Measurements from ENCODE around the gene ELOVL3. TPM values are rescaled to one million over a fixed set of nuclear protein-coding genes. Genes with fewer than 3 reads are reported as not detected.

Gene ELOVL3
- total and polyA plus RNA-seq, 2 of the 4 experiments (the other 2 are of a cell fraction) = 0.09 to 0.36 TPM

GRCh38 chr10:102243309-102243708 lies 17.2 kb downstream of the ELOVL3 start:
- Histone ChIP-seq H2BK15ac (ENCODE audit: low read depth, low read length) (peak overlapping the region; percentile 83; the same call in 2 of the 3 replicates), H3K36me3 (ENCODE audit: control insufficient read depth, insufficient read depth, low read length) (no peaks in the 10 kb centered on the region), H3K4me2 (ENCODE audit: low read depth, low read length) (0 out of 2 replicates have a peak overlapping the region, but pooled peaks have one; percentile 3), H4K5ac (ENCODE audit: low read depth, low read length) (peak overlapping the region; percentile 58; the same call in 1 of the 2 replicates), H4K8ac (ENCODE audit: low read depth in 2 of 2, low read length in 2 of 2) (peak overlapping the region in 1 of 2 experiments; percentile 28; a peak in 1 of 4 replicates), H3K79me1 (ENCODE audit: low read depth in 1 of 2, low read length in 2 of 2) (peaks cover 0 to 49% of the 10 kb centered on the region in 2 experiments; a peak in 2 of 4 replicates), H3K9me1 (ENCODE audit: insufficient read depth, low read length) (peaks cover 28% of the 10 kb centered on the region), H2BK20ac (ENCODE audit: low read depth, low read length) (peak overlapping the region; percentile 22; the same call in 1 of the 2 replicates), H2BK120ac (ENCODE audit: low read depth, low read length) (peak overlapping the region; percentile 69), H4K20me1 (ENCODE audit: insufficient read depth, low read length) (peaks cover 29% of the 10 kb centered on the region), H3K27ac (ENCODE audit: insufficient read depth, low read length) (no peak overlapping the region), H3K4ac (ENCODE audit: low read depth, low read length) (peak overlapping the region; percentile 80), H3K23ac (ENCODE audit: low read depth, low read length) (no peak overlapping the region), H3K9me3 (ENCODE audit: control insufficient read depth, insufficient read depth, low read length) (no peaks in the 10 kb centered on the region), H2BK5ac (ENCODE audit: low read depth, low read length, poor library complexity, severe bottlenecking) (peak overlapping the region; percentile 55), H2AK5ac (ENCODE audit: low read depth, low read length) (peak overlapping the region; percentile 57; the same call in 1 of the 2 replicates), H3K4me1 (ENCODE audit: control insufficient read depth, insufficient read depth, low read length) (peaks cover 15% of the 10 kb centered on the region), H3K9ac (ENCODE audit: low read depth, low read length) (no peak overlapping the region), H3K56ac (ENCODE audit: extremely low read depth, insufficient read depth, low read length) (no peak overlapping the region), H2AFZ (replicated peaks; ENCODE audit: low read length, poor library complexity) (no peak overlapping the region), H4K91ac (ENCODE audit: insufficient read depth, low read depth, low read length) (peak overlapping the region; percentile 71), H3K27me3 (ENCODE audit: control insufficient read depth, insufficient read depth, low read length) (peaks cover 21% of the 10 kb centered on the region), H3K4me3 (ENCODE audit: insufficient read depth, low read depth, low read length) (no peak overlapping the region), H3K18ac (ENCODE audit: low read depth, low read length) (peak overlapping the region; percentile 69; the same call in 1 of the 2 replicates), H3K14ac (replicated peaks; ENCODE audit: low read depth, low read length) (no peak overlapping the region; the same call in 1 of the 2 replicates), H2AK9ac (replicated peaks; ENCODE audit: low read depth, low read length, poor library complexity) (no peak overlapping the region)
- ChIA-PET POLR2A (ENCODE audit: unreplicated experiment) (interaction anchor here (0.7 kb wide), 1 partner anchor 11 kb away, joined by 3 read pairs; no protein-coding TSS in a partner anchor), CTCF (no interaction called here)
- BruUV-seq (replicated peaks) = no TSS peak
- intact Hi-C loops (cut with micrococcal nuclease) (no loop called here), in situ Hi-C loops (cut with MboI; ENCODE audit: low sequenced_read_pairs) (no loop called here), dilution Hi-C loops (cut with HindIII; ENCODE audit: low sequenced_read_pairs, unreplicated experiment) (no loop called here)
- peak; percentile 83 for DNase-seq
- no peak for ATAC-seq (ENCODE audit: low read depth)
- WGBS, 2 experiments (ENCODE audit: extremely low coverage in 2 of 2, insufficient read length in 1 of 2) = no CpG with 5 or more reads among the region's 2 CpGs
- no peak for TF ChIP-seq NFE2L2 (IDR thresholded peaks at IDR 0.05; ENCODE audit: low read depth, low read length)
- TF ChIP-seq CHD1 (IDR thresholded peaks at IDR 0.05; ENCODE audit: low read depth, low read length) = no peak
- no peak for TF ChIP-seq RFX5 (IDR thresholded peaks at IDR 0.05; ENCODE audit: low read depth, low read length)
- no peak for TF ChIP-seq USF2 (IDR thresholded peaks at IDR 0.05; ENCODE audit: low read depth, low read length)
- no peak for TF ChIP-seq MAFK (IDR thresholded peaks at IDR 0.05; ENCODE audit: low read depth, low read length)
- peak; percentile 100 for TF ChIP-seq CEBPB (IDR thresholded peaks at IDR 0.05; ENCODE audit: low read depth, low read length)
- 0 out of 2 replicates have a peak, but pooled peaks have one; percentile 36 for TF ChIP-seq FOS (IDR thresholded peaks at IDR 0.05; ENCODE audit: low read depth, low read length)
- TF ChIP-seq RCOR1 (IDR thresholded peaks at IDR 0.05; ENCODE audit: insufficient replicate concordance, low read length) = no peak
- TF ChIP-seq SMC3 (IDR thresholded peaks at IDR 0.05; ENCODE audit: low read depth, low read length) = no peak
- no peak for TF ChIP-seq MXI1 (IDR thresholded peaks at IDR 0.05; ENCODE audit: borderline replicate concordance, low read depth, low read length)
- no peak for TF ChIP-seq BHLHE40 (IDR thresholded peaks at IDR 0.05; ENCODE audit: low read depth, low read length)
- TF ChIP-seq, protein P1, sequence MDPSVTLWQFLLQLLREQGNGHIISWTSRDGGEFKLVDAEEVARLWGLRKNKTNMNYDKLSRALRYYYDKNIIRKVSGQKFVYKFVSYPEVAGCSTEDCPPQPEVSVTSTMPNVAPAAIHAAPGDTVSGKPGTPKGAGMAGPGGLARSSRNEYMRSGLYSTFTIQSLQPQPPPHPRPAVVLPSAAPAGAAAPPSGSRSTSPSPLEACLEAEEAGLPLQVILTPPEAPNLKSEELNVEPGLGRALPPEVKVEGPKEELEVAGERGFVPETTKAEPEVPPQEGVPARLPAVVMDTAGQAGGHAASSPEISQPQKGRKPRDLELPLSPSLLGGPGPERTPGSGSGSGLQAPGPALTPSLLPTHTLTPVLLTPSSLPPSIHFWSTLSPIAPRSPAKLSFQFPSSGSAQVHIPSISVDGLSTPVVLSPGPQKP (IDR thresholded peaks at IDR 0.05; ENCODE audit: borderline replicate concordance, low read depth, low read length) = no peak
- TF ChIP-seq POLR2A (IDR thresholded peaks at IDR 0.05; ENCODE audit: low read depth, low read length) = no peak
- TF ChIP-seq, protein P2, sequence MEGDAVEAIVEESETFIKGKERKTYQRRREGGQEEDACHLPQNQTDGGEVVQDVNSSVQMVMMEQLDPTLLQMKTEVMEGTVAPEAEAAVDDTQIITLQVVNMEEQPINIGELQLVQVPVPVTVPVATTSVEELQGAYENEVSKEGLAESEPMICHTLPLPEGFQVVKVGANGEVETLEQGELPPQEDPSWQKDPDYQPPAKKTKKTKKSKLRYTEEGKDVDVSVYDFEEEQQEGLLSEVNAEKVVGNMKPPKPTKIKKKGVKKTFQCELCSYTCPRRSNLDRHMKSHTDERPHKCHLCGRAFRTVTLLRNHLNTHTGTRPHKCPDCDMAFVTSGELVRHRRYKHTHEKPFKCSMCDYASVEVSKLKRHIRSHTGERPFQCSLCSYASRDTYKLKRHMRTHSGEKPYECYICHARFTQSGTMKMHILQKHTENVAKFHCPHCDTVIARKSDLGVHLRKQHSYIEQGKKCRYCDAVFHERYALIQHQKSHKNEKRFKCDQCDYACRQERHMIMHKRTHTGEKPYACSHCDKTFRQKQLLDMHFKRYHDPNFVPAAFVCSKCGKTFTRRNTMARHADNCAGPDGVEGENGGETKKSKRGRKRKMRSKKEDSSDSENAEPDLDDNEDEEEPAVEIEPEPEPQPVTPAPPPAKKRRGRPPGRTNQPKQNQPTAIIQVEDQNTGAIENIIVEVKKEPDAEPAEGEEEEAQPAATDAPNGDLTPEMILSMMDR (conservative IDR thresholded peaks at IDR 0.05; ENCODE audit: low read depth, low read length) = no peak
- no peak for TF ChIP-seq RAD21 (IDR thresholded peaks at IDR 0.05; ENCODE audit: low read length)
- peak; percentile 54; the same call in 1 of the 2 replicates for TF ChIP-seq MAZ (IDR thresholded peaks at IDR 0.05; ENCODE audit: borderline replicate concordance, low read depth, low read length)

Measured in IMR-90 (cell line).